T-helper 2 cell (primary cell): ENCODE results near the gene HDAC9.
"Not testable (repeated sequence)": the region's sequence is repeated elsewhere in the genome, so short reads cannot be mapped to it uniquely, and the experiment has no call there.

Source experiments
- DNase-seq, 5 experiments: peaks; one replicate each; pipeline versions ENCODE4 v3.0.0 to v3.0.0-alpha.2; 2012 to 2022

Gene HDAC9

DNA sequence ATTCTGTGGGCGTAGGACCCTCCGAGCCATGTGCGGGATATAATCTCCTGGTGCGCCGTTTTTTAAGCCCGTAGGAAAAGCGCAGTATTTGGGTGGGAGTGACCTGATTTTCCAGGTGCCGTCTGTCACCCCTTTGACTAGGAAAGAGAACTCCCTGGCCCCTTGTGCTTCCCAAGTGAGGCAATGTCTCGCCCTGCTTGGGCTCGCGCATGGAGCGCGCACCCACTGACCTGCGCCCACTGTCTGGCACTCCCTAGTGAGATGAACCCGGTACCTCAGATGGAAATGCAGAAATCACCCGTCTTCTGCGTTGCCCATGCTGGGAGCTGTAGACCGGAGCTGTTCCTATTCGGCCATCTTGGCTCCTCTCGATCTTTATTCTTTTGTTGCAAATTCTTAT, 495.2 kb downstream of the HDAC9 start:
- not testable (repeated sequence) for DNase-seq

DNA sequence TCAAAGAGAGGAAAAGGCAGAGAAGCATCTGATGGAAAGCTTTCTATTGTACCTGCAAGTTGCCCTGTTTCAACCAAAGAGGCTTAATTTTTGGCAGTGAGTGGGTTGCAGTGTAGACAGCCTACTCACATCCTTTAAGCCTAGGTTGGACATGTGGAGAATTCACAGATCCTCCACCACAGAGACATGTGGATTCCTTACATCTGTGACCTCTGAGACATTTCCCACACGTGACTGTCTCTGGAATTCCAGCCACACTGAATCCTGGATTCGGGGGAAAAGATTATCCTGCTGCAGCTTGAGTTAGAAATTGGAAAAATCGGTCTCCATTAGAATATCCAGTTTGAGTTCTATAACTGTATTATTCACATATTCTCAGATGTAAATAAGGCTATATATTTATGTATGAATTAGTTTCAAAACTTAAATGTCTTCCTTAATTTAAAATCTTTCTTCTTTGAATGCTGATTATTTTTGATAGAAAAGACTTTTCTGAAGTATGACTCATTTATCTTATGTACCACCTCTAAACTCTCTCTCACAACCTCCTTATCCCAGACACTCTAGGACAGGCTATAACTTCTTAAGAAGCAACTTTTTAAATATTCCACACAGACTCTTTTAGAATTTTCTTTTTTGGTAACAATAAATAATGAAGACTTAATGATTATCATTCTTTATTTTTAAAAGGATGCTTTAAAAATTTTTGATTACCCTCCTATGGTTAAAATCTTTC, 498.6 kb downstream of the HDAC9 start:
- no peak for DNase-seq

GRCh38 chr7:18995270-18995671, 499.7 kb downstream of the HDAC9 start:
- no peak for DNase-seq

DNA sequence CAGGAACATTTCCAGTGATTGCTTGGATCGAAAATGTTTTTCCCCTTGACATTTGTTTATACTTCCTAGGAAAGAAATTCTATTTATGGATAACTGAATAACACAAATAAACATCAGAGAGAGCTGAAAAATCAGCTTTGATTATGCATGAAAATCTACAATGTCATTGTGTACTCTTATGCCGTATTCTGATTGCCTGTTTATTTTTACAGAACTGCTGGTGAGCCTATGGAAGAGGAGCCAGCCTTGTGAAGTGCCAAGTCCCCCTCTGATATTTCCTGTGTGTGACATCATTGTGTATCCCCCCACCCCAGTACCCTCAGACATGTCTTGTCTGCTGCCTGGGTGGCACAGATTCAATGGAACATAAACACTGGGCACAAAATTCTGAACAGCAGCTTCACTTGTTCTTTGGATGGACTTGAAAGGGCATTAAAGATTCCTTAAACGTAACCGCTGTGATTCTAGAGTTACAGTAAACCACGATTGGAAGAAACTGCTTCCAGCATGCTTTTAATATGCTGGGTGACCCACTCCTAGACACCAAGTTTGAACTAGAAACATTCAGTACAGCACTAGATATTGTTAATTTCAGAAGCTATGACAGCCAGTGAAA, 500.4 kb downstream of the HDAC9 start:
- no peak for DNase-seq

- DNase-seq, result no peak
Measured at GRCh38 chr7:18996583-18996982, 501.0 kb downstream of the HDAC9 start.

DNA sequence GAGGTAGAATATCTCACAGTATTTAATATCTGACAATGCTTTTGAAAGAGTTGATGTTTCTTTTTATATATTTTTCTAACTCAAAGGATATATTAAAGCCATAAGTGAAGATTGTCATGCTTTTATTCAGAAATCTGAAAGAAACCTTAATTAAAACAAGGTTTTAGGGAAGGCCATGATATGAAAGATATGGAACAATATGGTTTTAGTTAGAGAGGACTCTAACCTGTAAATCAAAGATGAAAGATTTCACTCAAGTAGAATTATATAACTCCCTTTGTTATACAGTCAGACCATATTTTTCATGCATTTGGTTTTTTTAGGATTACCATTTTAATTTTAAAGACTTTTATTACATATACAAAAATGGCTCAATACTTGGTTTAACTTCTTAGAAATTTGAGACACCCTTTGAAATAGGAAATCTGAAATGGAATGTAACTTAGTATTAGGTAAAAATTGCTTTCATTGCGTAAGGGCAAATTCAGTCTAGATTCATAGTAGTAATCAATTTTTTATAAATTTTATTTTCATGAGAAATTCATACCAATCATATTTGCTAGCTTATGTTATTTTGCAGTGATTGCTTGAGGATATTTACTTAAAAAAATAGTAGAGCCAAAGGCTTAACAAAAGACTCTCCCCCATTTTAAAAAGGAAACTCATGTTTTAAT, 502.1 kb downstream of the HDAC9 start:
- no peak for DNase-seq

GRCh38 chr7:19000410-19000809, 504.9 kb downstream of the HDAC9 start:
- DNase-seq, result no peak

- DNase-seq, result no peak
Measured at GRCh38 chr7:19001854-19002253, 506.3 kb downstream of the HDAC9 start.

- no peak for DNase-seq
Measured at GRCh38 chr7:19009241-19009935, 513.8 kb downstream of the HDAC9 start.

GRCh38 chr7:19009936-19010280, 514.4 kb downstream of the HDAC9 start:
- DNase-seq, result no peak

DNA sequence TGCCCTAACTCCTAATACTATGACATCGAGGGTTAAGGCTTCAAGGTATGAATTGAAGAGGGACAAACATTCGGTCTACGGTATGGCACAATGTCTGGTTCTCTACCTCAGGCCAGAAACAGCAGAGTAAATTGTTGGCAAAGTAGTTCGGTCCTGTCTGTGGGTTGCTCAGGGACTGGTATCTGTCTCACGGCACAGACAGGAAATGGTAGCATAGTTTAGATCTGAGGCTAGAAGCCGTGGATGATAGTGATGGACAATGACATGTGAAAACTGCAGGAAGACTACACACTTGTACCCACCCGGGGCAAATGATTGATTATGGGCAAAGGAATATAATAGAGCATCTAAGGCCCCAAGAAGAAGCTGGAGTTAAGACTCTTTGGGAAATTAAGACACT, 515.7 kb downstream of the HDAC9 start:
- DNase-seq, result no peak

- no peak for DNase-seq
Measured at GRCh38 chr7:19015098-19015497, 519.5 kb downstream of the HDAC9 start.

- no peak for DNase-seq
Measured at GRCh38 chr7:19016140-19016539, 520.6 kb downstream of the HDAC9 start.

- DNase-seq, result no peak
Measured at GRCh38 chr7:19017374-19017773, 521.8 kb downstream of the HDAC9 start.

- DNase-seq, result no peak
Measured at GRCh38 chr7:19020062-19020461, 524.5 kb downstream of the HDAC9 start.

GRCh38 chr7:19020711-19021110, 525.2 kb downstream of the HDAC9 start:
- DNase-seq, result no peak

GRCh38 chr7:19023477-19023876, 527.9 kb downstream of the HDAC9 start:
- DNase-seq, result no peak

DNA sequence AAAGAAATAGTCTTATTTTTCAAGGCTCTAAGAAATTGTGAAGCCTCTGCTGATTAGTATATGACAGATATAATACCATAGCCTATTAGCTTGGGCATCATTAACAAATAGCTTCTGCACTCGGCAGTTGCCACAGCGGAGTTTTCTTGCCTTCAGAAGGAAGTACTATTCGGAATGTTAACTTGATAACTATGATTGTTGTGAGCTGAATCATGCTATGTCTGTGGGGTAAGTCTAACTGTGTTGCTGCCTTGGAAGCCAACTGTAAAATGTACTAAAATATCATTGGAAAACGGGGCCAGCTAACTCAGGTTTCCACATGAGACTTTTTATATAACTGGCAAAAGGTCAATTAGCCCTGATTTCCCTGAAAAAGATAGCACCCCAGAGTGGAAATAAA, 528.7 kb downstream of the HDAC9 start:
- DNase-seq, result no peak

DNA sequence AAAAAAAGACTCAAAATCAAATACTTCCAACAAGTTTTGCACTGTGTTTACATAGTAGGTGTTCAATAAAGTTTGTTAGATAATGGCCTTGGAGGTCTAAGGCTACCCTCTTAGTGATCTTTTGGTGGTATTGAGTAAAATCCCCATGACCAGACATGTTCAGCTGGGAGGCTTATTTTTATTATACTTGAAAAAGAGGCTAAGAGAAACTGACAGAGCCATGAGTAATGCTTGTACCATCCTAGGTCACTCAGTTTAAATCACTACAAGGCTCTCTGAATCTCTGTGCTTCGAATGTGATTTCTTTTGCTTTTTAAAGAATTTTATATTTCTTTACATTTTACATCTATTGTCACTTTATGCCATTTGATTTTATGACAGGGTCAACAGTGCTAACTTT, 531.3 kb downstream of the HDAC9 start:
- DNase-seq, result no peak

DNA sequence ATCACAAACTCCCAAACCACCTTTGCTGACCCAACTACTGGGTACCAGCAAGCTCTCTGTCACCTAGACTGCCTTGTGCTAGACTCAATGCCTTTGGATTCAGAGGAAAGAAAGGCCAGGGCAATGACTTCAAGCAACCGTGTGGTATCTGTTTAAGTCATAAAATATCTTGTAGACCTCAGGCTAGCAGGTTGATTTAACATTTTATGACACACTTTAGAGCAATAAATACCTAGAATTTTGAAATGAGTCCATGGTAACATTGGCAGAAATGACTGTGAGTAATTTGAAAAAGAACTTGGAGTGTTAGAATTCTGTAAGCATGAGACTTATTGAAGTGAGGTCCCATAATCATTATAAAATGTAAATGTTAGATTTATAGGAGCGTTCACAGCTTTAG, 534.7 kb downstream of the HDAC9 start:
- no peak for DNase-seq

- DNase-seq, result not testable (repeated sequence)
Measured at GRCh38 chr7:19032942-19033341, 537.4 kb downstream of the HDAC9 start.

DNA sequence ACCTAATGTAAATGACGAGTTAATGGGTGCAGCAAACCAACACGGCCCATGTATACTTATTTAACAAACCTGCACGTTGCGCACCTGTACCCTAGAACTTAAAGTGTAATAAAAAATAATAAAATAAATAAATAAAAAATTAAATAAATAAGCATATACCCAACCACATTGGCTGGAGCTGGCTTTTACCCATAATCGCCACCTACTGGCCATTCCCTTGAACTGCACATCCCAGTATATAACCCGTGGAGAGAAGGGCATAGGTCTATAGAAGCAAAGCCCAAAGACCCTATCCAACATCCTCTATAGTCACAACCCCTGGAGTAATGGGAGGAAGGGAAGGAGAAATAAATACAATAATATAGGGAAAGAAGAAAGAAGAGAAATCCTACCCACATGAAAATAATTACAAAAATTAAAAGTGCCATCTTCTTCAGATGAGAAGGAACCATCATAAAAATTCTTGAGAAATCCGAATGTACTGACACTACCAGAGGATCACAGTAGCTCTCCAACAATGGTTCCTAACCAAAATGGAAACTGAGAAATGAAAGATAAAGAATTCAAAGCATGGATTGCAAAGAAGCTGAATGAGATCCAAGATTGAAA, 556.3 kb downstream of the HDAC9 start:
- peak in 1 of 5 experiments; percentile 15 for DNase-seq
